GM12878 (cell line): Measurements from ENCODE around the gene ENOPH1. TPM values are rescaled to one million over a fixed set of nuclear protein-coding genes. Genes with fewer than 3 reads are reported as not detected.

ENCODE experiments used
- CBX3 ChIP-seq: fragments of 200-600 bp; sonication (generic); IDR thresholded peaks from 2 replicates; pipeline ENCODE4 v1.6.1; 2016; ENCODE audit warnings: low read depth, borderline replicate concordance
- EZH2 ChIP-seq: IDR thresholded peaks from 2 replicates; pipeline ENCODE4 v1.6.1; 2012; ENCODE audit warnings: low read depth, mild to moderate bottlenecking, control low read depth, inconsistent platforms, low read length, borderline replicate concordance; ENCODE audit not compliant: control insufficient read depth
- GABPA ChIP-seq: IDR thresholded peaks from 2 replicates; pipeline ENCODE4 v1.6.1; 2014; ENCODE audit warnings: antibody characterized with exemption, low read depth, mild to moderate bottlenecking, inconsistent platforms
- HDGF ChIP-seq: fragments of 450-650 bp; IDR thresholded peaks from 2 replicates; pipeline ENCODE4 v1.6.1; 2016; ENCODE audit warnings: antibody characterized with exemption
- NFYA ChIP-seq: IDR thresholded peaks from 2 replicates; pipeline ENCODE4 v1.6.1; 2011; ENCODE audit warnings: low read depth, mild to moderate bottlenecking, low read length, improper control_type of control experiment, borderline replicate concordance
- SREBF1 ChIP-seq: IDR thresholded peaks from 2 replicates; pipeline ENCODE4 v1.6.1; 2012; ENCODE audit warnings: mild to moderate bottlenecking, low read length
- TCF12 ChIP-seq: IDR thresholded peaks from 2 replicates; pipeline ENCODE4 v1.6.1; 2011; ENCODE audit warnings: low read depth, mild to moderate bottlenecking, low read length
- YBX1 ChIP-seq: fragments of 450-650 bp; IDR thresholded peaks from 2 replicates; pipeline ENCODE4 v1.6.1; 2016; ENCODE audit warnings: antibody characterized with exemption
- ZNF274 ChIP-seq: IDR thresholded peaks from one replicate; pipeline ENCODE4 v1.8.0; 2011; ENCODE audit not compliant: insufficient read length, insufficient read depth
- ZNF384 ChIP-seq: IDR thresholded peaks from 2 replicates; pipeline ENCODE4 v1.6.1; 2012; ENCODE audit warnings: low read depth, mild to moderate bottlenecking, low read length, improper control_type of control experiment, borderline replicate concordance
- polyA plus RNA-seq, 11 experiments: library from polyadenylated mRNA; depleted of rRNA in 4 of 11; unstranded in 6 of 11; stranded (reverse) in 5 of 11; fragments of >200 nt; fragmentation: Nextera tagmentation in 4 of 11; fragmentation: Illumina TruSeq in 1 of 11; extraction: Ambion mirVana in 4 of 11; extraction: Trizol in 1 of 11; gene quantifications; 1 replicate in 1 of 11; 2 replicates in 10 of 11; pipeline versions ENCODE4 v1.2.1 to v1.2.3, GENCODE V29; 2011 to 2016; ENCODE audit warnings: inconsistent platforms in 2 of 11, missing spikeins in 2 of 11, low read depth in 1 of 11
- total RNA-seq, 4 experiments: library from RNA; depleted of rRNA in 3 of 4; stranded (reverse); fragments of >200 nt in 3 of 4; fragmentation: Illumina TruSeq in 1 of 4; extraction: Trizol in 1 of 4; gene quantifications; 2 replicates each; pipeline versions ENCODE4 v1.2.1 to v1.2.3, GENCODE V29; 2013 to 2021
- TF ChIP-seq, protein P1 (sequence below): IDR thresholded peaks from 2 replicates; pipeline ENCODE4 v1.6.1; 2011; ENCODE audit warnings: mild to moderate bottlenecking, low read depth, low read length, moderate library complexity; ENCODE audit not compliant: insufficient replicate concordance
- TF ChIP-seq, protein P2 (sequence below): IDR thresholded peaks from 2 replicates; pipeline ENCODE4 v1.6.1; 2011; ENCODE audit warnings: borderline replicate concordance, low read depth, mild to moderate bottlenecking, moderate library complexity, mixed read lengths, low read length; ENCODE audit not compliant: insufficient read depth; ENCODE audit errors: extremely low read length
- TF ChIP-seq, protein P3 (sequence below): fragments of 450-650 bp; IDR thresholded peaks from 2 replicates; pipeline ENCODE4 v1.6.1; 2018; ENCODE audit warnings: mild to moderate bottlenecking, low read depth, moderate library complexity; ENCODE audit not compliant: partially characterized antibody
- TF ChIP-seq, protein P4 (sequence below): fragments of 450-650 bp; IDR thresholded peaks from 2 replicates; pipeline ENCODE4 v1.6.1; 2016; ENCODE audit warnings: mild to moderate bottlenecking, moderate library complexity, borderline replicate concordance

ENOPH1 gene
- total and polyA plus RNA-seq, 10 of the 15 experiments (the other 5 are each of a cell fraction or from before 2014, with no cell fraction given): 24.4 to 83.6 (median 46.7) TPM

DNA sequence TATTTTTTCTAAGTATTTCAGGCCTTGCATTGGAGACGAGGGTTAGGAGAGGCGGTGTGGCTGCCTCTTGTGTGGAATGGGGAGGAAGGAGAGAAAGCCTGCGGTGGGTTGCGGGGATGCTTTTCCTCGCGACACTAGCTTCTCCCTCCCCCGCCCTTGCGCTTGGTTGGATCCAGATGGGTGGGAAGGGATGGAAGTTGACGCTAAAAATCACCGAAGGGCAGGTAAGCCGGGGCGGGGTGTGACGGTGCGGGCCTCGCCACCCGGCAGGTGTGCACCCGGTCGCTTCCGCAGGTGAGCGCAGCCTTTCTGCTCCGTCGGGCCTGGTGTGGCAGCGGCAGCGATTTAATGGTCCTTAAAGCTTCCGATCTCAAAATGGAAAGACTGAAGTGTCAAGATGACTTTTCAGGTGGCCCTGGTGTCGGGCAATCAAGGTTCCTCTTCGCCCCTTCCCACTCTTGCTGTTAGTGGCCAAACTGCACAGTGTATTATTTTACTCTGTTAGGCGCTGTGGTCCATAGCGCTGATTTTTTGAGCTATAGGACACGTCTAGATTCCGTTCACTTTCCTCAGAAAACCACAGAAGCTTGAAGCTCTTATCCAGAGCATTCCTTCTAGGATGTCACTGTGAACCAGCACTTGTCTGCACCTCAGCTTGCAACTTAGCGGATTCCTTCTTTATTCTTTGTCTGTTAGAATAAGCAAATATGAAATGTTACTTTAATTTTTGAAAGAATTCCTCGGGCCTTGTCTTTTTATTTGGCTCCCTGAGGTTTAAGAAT lies 765 bp downstream of the ENOPH1 start (continued):
- TF ChIP-seq, protein P1, sequence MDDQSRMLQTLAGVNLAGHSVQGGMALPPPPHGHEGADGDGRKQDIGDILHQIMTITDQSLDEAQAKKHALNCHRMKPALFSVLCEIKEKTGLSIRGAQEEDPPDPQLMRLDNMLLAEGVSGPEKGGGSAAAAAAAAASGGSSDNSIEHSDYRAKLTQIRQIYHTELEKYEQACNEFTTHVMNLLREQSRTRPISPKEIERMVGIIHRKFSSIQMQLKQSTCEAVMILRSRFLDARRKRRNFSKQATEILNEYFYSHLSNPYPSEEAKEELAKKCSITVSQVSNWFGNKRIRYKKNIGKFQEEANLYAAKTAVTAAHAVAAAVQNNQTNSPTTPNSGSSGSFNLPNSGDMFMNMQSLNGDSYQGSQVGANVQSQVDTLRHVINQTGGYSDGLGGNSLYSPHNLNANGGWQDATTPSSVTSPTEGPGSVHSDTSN: no peak
- TF ChIP-seq CBX3 (no peak), GABPA (peak; percentile 8; the same call in 1 of the 2 replicates), ZNF384 (no peak), TCF12 (no peak), ZNF274 (no peak), YBX1 (no peak), EZH2 (no peak), HDGF (0 out of 2 replicates have a peak, but pooled peaks have one; percentile 37), SREBF1 (no peak), NFYA (no peak)
- TF ChIP-seq, protein P2, sequence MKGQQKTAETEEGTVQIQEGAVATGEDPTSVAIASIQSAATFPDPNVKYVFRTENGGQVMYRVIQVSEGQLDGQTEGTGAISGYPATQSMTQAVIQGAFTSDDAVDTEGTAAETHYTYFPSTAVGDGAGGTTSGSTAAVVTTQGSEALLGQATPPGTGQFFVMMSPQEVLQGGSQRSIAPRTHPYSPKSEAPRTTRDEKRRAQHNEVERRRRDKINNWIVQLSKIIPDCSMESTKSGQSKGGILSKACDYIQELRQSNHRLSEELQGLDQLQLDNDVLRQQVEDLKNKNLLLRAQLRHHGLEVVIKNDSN: no peak
- TF ChIP-seq, protein P3, sequence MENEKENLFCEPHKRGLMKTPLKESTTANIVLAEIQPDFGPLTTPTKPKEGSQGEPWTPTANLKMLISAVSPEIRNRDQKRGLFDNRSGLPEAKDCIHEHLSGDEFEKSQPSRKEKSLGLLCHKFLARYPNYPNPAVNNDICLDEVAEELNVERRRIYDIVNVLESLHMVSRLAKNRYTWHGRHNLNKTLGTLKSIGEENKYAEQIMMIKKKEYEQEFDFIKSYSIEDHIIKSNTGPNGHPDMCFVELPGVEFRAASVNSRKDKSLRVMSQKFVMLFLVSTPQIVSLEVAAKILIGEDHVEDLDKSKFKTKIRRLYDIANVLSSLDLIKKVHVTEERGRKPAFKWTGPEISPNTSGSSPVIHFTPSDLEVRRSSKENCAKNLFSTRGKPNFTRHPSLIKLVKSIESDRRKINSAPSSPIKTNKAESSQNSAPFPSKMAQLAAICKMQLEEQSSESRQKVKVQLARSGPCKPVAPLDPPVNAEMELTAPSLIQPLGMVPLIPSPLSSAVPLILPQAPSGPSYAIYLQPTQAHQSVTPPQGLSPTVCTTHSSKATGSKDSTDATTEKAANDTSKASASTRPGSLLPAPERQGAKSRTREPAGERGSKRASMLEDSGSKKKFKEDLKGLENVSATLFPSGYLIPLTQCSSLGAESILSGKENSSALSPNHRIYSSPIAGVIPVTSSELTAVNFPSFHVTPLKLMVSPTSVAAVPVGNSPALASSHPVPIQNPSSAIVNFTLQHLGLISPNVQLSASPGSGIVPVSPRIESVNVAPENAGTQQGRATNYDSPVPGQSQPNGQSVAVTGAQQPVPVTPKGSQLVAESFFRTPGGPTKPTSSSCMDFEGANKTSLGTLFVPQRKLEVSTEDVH: no peak
- TF ChIP-seq, protein P4, sequence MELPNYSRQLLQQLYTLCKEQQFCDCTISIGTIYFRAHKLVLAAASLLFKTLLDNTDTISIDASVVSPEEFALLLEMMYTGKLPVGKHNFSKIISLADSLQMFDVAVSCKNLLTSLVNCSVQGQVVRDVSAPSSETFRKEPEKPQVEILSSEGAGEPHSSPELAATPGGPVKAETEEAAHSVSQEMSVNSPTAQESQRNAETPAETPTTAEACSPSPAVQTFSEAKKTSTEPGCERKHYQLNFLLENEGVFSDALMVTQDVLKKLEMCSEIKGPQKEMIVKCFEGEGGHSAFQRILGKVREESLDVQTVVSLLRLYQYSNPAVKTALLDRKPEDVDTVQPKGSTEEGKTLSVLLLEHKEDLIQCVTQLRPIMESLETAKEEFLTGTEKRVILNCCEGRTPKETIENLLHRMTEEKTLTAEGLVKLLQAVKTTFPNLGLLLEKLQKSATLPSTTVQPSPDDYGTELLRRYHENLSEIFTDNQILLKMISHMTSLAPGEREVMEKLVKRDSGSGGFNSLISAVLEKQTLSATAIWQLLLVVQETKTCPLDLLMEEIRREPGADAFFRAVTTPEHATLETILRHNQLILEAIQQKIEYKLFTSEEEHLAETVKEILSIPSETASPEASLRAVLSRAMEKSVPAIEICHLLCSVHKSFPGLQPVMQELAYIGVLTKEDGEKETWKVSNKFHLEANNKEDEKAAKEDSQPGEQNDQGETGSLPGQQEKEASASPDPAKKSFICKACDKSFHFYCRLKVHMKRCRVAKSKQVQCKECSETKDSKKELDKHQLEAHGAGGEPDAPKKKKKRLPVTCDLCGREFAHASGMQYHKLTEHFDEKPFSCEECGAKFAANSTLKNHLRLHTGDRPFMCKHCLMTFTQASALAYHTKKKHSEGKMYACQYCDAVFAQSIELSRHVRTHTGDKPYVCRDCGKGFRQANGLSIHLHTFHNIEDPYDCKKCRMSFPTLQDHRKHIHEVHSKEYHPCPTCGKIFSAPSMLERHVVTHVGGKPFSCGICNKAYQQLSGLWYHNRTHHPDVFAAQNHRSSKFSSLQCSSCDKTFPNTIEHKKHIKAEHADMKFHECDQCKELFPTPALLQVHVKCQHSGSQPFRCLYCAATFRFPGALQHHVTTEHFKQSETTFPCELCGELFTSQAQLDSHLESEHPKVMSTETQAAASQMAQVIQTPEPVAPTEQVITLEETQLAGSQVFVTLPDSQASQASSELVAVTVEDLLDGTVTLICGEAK: peak; percentile 27; the same call in 1 of the 2 replicates
